22Rv1 (cell line): ENCODE results near the gene ARID3A.

ENCODE experiments used
- H3K27ac ChIP-seq: fragments of 450-650 bp; 2 replicates; pipeline ENCODE4 v1.5.1; 2017
- ZFX ChIP-seq: fragments of 450-650 bp; IDR thresholded peaks from 2 replicates; pipeline ENCODE4 v1.6.1; 2017; ENCODE audit warnings: antibody characterized with exemption, borderline replicate concordance
- TF ChIP-seq, protein P1 (sequence below): fragments of 450-650 bp; IDR thresholded peaks from 2 replicates; pipeline ENCODE4 v1.5.1; 2017; ENCODE audit warnings: mild to moderate bottlenecking

ARID3A gene

DNA sequence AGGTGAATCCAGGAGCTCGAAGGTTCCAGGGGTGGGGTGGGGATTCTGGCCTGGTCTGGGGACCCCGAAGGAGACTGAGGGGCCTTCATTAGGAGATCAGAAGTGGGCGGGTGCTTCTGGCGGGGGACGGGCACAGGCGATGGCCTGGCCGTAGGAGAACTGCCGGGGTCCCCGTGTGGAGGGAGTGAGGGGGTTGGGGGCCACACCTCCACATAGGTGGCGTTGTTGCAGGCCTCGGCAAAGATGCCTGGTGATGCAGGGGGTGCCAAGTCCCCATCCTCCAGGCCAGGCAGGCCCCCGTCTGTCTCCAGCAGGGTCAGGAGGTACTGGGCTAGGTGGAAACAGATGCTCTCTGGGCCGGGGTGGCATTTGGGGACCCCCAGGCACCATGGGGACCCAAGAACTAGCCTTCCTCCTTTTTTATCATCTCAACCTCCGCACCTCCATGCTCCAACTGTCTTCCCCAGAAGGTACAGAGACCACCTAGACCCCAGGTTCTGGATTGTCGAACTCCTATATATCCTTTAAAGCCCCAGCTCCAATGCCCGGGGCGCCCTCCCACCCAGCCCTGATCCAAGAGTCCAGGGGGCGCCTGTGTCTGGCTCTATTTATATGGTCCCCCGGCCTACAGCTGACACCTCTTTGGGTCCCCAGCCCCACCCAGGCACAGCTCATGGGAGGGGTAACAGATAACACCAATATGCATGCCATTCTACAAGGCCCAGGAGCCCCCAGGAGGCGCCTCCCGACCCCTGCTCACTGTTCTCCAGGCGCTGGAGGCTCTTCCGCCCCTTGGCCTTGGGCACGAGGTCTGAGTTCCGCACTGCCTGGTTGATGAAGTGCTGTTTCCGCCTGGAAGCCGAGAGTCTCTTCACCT is 24.4 kb upstream of the ARID3A start:
- TF ChIP-seq, protein P1, sequence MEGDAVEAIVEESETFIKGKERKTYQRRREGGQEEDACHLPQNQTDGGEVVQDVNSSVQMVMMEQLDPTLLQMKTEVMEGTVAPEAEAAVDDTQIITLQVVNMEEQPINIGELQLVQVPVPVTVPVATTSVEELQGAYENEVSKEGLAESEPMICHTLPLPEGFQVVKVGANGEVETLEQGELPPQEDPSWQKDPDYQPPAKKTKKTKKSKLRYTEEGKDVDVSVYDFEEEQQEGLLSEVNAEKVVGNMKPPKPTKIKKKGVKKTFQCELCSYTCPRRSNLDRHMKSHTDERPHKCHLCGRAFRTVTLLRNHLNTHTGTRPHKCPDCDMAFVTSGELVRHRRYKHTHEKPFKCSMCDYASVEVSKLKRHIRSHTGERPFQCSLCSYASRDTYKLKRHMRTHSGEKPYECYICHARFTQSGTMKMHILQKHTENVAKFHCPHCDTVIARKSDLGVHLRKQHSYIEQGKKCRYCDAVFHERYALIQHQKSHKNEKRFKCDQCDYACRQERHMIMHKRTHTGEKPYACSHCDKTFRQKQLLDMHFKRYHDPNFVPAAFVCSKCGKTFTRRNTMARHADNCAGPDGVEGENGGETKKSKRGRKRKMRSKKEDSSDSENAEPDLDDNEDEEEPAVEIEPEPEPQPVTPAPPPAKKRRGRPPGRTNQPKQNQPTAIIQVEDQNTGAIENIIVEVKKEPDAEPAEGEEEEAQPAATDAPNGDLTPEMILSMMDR, result no peak
- no peak for TF ChIP-seq ZFX
- peak overlapping the region; percentile 64 for H3K27ac ChIP-seq

DNA sequence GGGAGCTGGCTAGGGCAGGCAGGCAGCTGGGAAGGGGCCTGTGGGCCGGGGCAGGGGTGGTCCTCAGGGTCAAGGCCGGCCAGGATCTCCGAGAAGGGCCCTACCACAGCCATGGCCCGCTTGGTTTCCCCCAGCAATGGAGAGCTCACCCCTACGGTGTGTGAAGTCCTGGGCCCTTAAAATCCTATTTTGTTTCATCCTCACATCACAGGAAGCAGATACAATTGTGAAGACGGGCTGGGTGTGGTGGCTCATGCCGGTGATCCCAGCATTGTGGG is 23.8 kb upstream of the ARID3A start:
- H3K27ac ChIP-seq, result no peak overlapping the region
- TF ChIP-seq, protein P1, result no peak
- no peak for TF ChIP-seq ZFX

DNA sequence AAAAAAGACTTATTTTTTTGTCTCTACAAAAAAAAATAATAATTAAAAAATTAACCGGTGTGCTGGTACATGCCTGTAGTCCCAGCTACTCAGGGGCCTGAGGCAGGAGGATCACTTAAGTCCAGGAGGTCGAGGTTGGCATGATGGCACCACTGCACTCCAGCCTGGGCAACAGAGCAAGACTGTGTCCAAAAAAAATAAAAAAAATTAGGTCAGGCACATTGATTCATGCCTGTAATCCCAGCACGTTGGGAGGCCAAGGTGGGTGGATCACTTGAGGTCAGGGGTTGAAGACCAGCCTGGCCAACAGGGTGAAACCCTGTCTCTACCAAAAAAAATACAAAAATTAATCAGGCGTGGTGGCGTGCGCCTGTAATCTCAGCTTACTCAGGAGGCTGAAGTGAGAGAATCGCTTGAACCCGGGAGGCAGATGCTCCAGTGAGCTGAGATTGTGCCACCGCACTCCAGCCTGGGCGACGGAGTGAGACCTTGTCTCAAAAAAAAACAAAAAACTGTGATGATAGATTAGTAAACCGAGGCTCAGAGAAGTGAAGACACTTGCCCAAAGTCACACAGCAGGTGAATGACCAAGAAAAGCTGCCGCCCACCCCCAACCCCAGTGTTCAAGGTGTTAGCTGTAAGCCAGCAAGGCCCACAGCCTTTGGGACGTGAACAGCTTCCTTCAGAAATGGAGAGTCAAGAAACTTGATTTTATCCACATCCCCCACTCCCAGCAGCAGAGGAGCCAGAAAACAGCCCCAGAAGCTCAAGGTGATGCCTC is 23.2 kb upstream of the ARID3A start:
- H3K27ac ChIP-seq, result no peak overlapping the region
- TF ChIP-seq ZFX, result no peak
- TF ChIP-seq, protein P1, result no peak

DNA sequence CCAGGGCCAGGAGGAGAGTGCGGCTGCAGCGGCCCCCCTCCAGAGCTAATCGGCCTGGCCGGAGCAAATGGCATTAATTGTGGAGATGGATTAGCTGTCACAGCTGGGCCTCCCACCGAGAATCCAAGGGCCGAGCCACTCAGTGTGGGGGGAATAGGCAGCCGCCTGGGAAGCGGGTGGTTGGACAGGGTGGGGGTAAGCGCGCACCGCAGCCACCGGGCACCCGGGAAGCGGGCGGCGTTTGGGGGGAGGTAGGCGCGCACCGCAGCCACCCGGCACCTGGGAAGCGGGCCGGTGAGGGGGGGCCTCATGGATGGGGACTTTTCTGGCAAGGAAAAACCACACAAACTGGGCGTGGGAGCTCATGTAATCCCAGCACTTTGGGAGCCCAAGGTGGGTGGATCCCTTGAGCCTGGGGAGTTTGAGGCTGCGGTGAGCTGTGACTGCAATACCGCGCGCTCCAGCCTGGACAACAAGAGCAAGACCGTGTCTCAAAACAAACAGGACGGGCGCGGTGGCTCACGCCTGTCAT is 22.5 kb upstream of the ARID3A start:
- TF ChIP-seq, protein P1, result no peak
- no peak for TF ChIP-seq ZFX
- H3K27ac ChIP-seq, result no peak overlapping the region

DNA sequence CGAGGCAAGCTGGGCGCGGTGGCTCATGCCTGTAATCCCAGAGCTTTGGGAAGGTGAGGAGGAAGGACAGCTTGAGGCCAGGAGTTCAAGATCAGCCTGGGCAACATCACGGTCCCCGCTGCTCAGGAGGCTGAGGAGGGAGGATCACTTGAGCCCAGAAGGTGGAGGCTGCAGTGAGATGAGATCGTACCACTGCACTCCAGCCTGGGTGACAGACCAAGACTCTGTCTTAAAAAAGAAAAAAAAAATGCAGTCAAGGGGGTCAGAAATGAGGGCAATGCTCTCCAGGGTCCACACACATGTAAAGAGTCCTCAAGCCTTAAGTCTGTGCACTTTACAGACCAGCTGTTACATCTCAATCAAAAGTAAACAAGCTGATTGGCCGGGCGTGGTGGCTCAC is 21.3 kb upstream of the ARID3A start:
- no peak for TF ChIP-seq ZFX
- TF ChIP-seq, protein P1, result no peak
- H3K27ac ChIP-seq, result no peak overlapping the region

DNA sequence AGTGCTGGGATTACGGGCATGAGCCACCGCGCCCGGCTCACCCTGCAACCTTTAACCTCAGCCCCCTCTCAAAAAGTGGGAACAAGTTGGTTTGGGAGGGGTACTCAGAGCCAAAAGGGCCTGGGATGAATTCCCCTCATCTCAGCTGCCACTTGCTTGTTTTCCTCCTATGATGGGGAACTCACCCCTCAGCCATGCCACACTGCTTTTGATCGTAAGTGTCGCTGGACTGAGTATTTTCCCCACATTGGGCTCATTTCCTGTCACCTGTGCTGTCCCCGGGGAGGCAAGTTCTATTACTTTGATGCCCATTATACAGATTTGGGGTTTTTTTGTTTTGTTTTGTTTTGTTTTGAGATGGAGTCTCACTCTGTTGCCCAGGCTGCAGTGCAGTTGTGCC is 19.4 kb upstream of the ARID3A start:
- no peak for TF ChIP-seq ZFX
- TF ChIP-seq, protein P1, result no peak
- H3K27ac ChIP-seq, result no peak overlapping the region
